GM19395 (cell line): ENCODE data around the gene E4F1.

Source experiments
- ATAC-seq: cut with Tn5 transposase; IDR thresholded peaks from one replicate; pipeline ENCODE4 v1.9.1; 2021; ENCODE audit warnings: mild to moderate bottlenecking, moderate library complexity; ENCODE audit not compliant: unreplicated experiment

Gene E4F1

GRCh38 chr16:2270588-2271470 is 47.4 kb downstream of the E4F1 start:
- no peak for ATAC-seq

DNA sequence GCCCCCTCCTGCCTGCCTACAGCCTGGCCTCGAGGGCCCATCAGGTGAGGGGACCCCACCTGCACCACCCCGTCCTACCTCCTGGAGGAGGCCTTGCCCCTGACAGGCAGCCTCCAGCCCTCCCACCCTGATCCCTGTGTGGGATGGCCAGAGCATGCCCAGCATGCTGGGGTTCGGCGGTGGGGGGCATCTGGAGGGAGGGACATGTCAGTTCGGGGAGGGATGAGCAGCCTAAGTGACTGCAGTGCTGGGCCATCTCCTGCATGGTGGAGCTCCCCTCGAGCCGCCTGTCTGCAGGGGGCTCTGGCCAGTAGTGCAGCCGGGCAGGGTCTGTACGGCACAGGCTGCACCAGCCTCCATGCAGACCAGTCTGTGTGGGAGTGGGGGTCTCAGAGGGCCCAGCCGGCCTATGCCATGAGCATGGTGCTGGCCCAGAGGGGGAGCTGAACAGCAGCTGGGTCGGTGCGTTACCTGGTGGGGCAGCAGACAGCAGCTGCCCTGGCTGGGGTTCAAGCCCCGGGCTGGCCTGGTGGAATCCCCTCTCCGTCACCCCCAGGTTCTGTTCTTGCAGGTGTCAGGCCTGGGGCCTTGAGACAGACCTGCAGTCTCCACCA is 48.6 kb downstream of the E4F1 start:
- no peak for ATAC-seq

DNA sequence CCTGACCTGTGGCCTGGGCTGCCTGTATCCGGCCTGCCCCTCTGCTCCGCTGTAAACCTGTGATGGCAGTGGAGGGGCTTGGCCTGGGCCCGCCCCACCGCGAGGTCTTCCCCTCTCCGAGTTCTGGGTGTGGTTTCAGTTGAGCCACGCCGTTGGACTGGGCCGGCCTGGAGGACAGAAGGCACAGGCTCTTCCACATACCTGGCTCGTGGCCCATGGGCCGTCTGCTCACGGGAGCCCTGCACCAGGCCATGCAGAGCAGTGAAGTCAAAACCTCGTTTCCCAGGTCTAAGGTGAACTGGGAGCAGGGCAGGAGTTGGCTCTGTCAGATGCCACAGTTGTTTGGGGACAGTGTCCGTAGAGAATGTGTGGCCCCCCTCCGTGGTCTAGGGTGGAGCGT is 50.1 kb downstream of the E4F1 start:
- ATAC-seq: no peak

DNA sequence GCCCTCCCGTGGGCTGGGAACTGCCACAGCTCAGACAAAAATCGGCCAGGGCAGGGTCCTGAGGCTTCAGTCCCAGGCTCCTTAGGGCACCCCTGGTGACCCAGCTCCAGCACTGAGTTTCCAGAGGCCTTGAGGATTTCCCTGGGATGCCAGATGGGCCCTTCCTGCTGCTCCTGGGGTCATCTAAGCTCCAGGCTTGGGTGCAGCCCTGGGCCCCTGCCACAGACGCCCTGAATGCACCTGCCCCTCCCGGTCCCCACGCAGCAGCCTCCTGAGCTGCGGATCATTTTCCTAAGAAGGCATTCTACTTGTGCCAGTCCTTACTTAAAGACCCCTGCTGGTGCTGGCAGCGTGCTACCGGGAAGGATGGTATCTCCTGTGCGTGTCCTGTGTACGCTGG is 50.5 kb downstream of the E4F1 start:
- ATAC-seq: no peak

DNA sequence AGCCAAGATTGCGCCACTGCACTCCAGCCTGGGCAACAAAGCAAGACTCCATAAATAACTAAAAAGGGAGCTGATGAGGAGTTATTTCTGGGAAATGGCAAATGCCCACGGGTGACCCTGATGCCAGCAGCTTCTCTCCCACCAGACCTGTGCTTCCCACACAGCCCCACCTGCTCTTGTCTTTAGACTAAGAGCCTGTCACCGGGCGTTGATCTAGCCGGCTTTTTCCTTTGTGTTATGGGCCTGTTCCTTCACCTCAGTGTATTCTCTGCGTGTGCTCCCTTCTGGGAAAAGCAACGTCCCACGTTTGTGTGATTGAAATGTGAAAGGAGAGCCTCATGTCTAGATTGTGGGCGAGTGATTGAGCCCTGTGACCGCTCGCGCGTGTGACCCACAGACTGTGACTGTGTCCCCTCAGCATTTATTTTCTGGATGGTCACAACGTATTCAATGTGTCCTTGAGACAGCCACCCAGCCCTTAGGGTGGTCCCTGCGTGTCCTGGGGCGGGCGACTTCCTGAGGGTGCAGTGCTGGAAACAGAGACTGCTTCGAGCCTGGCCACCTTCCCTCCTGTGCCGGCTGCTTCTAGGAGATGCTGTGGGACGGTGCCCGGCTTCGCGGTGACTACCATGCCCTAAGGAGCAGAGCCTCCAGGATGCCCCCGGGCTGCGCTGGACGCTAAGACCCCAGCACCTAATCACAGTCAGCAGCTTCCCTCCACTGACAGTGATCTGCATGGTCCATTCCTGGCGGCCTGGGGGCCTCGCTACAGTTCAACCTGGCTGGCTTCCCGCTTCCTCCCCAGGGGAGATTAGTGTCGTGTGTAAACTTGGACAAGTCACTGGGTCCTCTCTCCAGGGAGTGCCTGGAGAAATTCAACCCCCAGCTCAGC is 52.3 kb downstream of the E4F1 start:
- no peak for ATAC-seq

GRCh38 chr16:2276368-2277195 is 53.2 kb downstream of the E4F1 start:
- ATAC-seq: no peak

GRCh38 chr16:2277466-2278271 is 54.3 kb downstream of the E4F1 start:
- ATAC-seq: no peak

DNA sequence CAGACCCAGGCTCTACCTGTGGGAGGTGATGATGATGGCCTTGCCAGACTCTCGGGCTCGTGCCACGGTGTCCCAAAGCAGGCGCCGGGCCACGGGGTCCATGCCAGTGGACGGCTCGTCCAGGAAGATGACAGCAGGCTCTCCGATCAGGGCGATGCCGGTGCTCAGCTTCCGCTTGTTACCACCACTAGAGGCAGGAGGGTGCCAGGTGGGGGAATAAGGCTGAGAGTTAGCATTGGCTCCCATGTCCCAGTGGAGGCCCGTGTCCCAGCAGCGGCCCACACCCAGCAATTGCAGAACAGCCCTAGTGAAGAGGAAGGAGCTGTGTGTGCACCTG is 54.8 kb downstream of the E4F1 start:
- no peak for ATAC-seq

DNA sequence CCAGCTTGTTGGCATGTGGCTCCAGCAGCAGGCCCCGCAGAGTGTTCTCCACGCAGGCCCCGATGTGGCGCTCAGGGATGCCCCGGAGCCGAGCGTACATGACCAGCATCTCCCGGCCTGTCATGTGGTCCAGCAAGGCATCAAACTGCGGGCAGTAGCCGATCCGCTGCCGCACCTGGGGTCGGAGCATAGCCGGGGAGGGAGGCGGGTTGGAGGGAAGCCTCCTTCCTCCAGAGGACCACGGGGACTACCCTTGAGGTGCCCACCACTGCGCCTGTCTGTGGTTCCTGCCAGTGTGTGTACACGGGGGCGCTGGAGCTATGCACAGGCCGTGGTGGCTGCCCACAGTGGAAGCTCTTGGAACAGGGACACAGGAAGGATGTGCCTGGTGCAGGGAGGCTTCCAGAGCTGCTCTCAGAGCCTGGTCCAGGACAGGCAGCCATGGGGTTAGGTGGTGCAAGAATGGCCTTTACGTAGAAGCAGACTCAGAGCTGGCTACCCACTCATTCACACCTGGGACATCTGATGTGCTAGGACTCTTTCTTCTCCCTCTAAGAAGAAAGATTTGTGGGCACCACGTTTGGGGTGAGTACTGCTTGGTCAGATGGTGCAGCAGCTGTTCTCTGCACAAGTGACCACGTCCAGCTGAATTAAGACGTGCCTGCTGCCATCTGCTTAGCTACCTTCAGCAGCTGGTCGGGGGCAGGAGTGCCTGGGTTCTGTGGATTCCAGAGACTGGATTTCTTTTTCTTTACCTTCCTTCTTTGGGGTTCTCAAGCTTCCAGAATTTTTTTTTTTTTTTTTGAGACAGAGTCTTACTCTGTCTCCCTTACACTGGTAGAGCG is 55.8 kb downstream of the E4F1 start:
- no peak for ATAC-seq

- no peak for ATAC-seq
These were observed 57.1 kb downstream of the E4F1 start for GRCh38 chr16:2280461-2280860.

- ATAC-seq: no peak
These were observed 57.7 kb downstream of the E4F1 start for GRCh38 chr16:2280981-2281542.

DNA sequence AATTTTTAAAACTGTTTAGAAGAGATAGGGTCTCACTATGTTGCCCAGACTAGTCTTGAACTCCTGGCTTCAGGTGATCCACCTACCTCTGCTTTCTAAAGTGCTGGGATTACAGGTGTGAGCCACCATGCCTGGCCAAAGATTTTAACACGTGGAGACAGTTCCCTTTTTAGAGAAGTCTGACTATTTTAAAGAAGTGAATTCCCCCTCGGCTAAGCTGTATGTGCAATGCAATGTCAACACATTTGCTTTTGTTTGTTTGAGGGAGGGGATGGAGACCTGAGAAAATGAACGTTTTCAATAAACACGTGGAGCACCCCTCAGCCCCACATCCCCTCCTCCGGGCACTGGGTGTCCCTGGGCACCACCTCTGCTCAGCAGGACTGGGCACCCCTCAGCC is 58.9 kb downstream of the E4F1 start:
- no peak for ATAC-seq

DNA sequence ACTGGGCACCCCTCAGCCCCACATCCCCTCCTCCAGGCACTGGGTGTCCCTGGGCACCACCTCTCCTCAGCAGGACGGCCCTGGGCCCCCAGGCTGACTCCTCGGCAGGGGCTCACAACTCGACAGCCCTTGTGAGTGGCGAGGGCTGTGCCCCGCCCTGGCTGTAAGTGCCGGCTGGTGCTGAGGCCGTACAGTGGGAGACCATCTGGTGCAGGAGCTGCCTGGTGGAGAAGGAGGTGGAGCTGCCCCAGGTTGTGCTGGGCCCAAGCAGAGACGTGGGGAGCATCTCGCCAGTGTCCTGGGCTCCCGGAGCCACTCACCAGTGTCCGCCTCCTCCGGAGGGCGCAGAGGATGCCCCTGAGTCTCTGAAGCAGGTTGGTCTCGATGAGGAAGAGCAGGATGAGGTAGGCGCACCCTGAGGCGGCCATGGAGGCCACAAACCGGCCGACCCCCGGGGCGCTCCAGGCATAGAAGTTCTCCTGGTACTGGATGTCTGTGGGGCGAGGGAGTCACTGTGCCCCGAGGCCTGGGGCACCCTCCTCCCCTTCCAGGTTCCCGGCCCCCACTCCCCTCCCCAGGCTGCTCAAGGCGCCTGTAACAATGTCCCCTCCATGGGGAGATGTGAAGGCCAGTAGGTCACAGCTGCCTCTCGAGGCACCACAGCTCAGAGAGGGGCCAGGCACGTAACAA is 59.6 kb downstream of the E4F1 start:
- no peak for ATAC-seq

GRCh38 chr16:2284001-2284770 is 60.8 kb downstream of the E4F1 start:
- ATAC-seq: no peak

GRCh38 chr16:2284797-2285576 is 61.6 kb downstream of the E4F1 start:
- ATAC-seq: no peak
